Stimulated activated CD4-positive, alpha-beta T cell treated with anti-CD3 and anti-CD28 coated beads, TNF-alpha, amount 100 ng/mL, for 4 hours (primary cell): ENCODE measurements around the gene SANBR.
A peak's percentile ranks its signal among the peaks of the same experiment; 100 is the strongest.
"Not testable (repeated sequence)": the region's sequence is repeated elsewhere in the genome, so short reads cannot be mapped to it uniquely, and the experiment has no call there.

Experiments
- DNase-seq, 3 experiments: peaks; one replicate each; pipeline ENCODE4 v3.0.0-alpha.2; 2020; ENCODE audit warnings: low read depth in 3 of 3

Gene SANBR

GRCh38 chr2:61065714-61066709 is at the start of gene SANBR:
SANBR (plus strand) TSS chr2:61065871; CDS start chr2:61070351, 4,480 bp downstream.
- DNase-seq: peak; percentile 61 to 72 (median 68)

- DNase-seq: no peak
These were observed 49.7 kb upstream of the SANBR start for GRCh38 chr2:61015976-61016375.

GRCh38 chr2:61016392-61017002 is 49.2 kb upstream of the SANBR start:
- peak in 1 of 3 experiments; percentile 1 for DNase-seq

- peak; percentile 48 to 55 (median 48) for DNase-seq
These were observed 48.6 kb upstream of the SANBR start for GRCh38 chr2:61017003-61017555.

- DNase-seq: peak in 2 of 3 experiments; percentile 41 to 49
These were observed 47.9 kb upstream of the SANBR start, which contains the start of the genes PEX13 and PUS10 for GRCh38 chr2:61017556-61018317. PEX13 (plus strand) TSS chr2:61017720; CDS start chr2:61017760, 40 bp downstream. PUS10 (minus strand) TSS chr2:61018255; CDS start chr2:61011890, 6,365 bp downstream.

GRCh38 chr2:61018318-61018755 is 47.3 kb upstream of the SANBR start:
- DNase-seq: no peak

GRCh38 chr2:61018798-61019197 is 46.9 kb upstream of the SANBR start:
- no peak for DNase-seq

GRCh38 chr2:61021228-61021660 is 44.4 kb upstream of the SANBR start:
- no peak for DNase-seq

- no peak for DNase-seq
These were observed 42.0 kb upstream of the SANBR start for GRCh38 chr2:61023670-61024069.

GRCh38 chr2:61029533-61029932 is 36.1 kb upstream of the SANBR start:
- DNase-seq: no peak

GRCh38 chr2:61034592-61034991 is 31.1 kb upstream of the SANBR start:
- DNase-seq: not testable (repeated sequence)

GRCh38 chr2:61036643-61037042 is 29.0 kb upstream of the SANBR start:
- DNase-seq: not testable (repeated sequence)

- DNase-seq: no peak
These were observed 22.9 kb upstream of the SANBR start for GRCh38 chr2:61042807-61043206.

- no peak for DNase-seq
These were observed 21.0 kb upstream of the SANBR start for GRCh38 chr2:61044636-61045035.

GRCh38 chr2:61045226-61045625 is 20.4 kb upstream of the SANBR start:
- no peak for DNase-seq

- no peak for DNase-seq
These were observed 19.7 kb upstream of the SANBR start for GRCh38 chr2:61045999-61046398.

GRCh38 chr2:61055557-61055956 is 10.1 kb upstream of the SANBR start:
- DNase-seq: no peak

- DNase-seq: no peak
These were observed 8.1 kb upstream of the SANBR start for GRCh38 chr2:61057562-61057961.

- DNase-seq: no peak
These were observed 6.3 kb upstream of the SANBR start for GRCh38 chr2:61059382-61059781.

- no peak for DNase-seq
These were observed 8.4 kb downstream of the SANBR start for GRCh38 chr2:61074100-61074499.

GRCh38 chr2:61085883-61086282 is 20.2 kb downstream of the SANBR start:
- DNase-seq: no peak
